Skin of body (tissue), 2 donors: ENCODE data around the gene PIK3C2G. TPM values are rescaled to one million over a fixed set of nuclear protein-coding genes. Genes with fewer than 3 reads are reported as not detected.

Experiments used
- DNase-seq: peaks from one replicate; lab custom pipeline; 2025; lab: John Stamatoyannopoulos, UW
- total RNA-seq: library from RNA; depleted of rRNA; stranded (reverse); fragments of >200 nt; gene quantifications from one replicate; pipeline ENCODE4 v1.2.3, GENCODE V29; 2014

Gene PIK3C2G
- total RNA-seq, 1 donor from 2014 or later, result 18.1 TPM

DNA sequence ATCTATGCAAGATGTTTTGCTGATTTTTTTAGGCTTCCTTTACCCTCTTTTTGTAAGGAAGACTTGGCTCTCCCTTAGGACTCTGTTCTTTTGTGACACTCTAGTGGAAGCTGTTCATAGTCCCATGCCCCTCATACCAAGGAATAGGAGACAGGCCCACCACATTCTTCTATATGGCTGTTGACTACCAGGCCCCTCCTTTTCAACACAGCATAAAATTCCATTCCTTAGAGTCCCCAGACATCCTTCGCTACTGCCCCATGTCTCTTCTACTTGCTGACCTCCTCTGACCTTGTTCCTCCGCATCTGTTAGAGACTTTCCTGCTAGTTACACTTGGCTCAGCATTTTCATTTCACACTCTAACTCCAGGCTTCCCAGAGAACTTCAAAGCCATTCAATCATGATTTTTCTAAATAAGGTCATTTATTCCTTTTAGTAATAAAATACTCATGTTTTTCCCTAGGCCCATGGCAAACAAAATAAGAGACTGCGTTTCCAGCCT lies 9.7 kb downstream of the PIK3C2G start:
- peak; percentile 22 for DNase-seq

DNA sequence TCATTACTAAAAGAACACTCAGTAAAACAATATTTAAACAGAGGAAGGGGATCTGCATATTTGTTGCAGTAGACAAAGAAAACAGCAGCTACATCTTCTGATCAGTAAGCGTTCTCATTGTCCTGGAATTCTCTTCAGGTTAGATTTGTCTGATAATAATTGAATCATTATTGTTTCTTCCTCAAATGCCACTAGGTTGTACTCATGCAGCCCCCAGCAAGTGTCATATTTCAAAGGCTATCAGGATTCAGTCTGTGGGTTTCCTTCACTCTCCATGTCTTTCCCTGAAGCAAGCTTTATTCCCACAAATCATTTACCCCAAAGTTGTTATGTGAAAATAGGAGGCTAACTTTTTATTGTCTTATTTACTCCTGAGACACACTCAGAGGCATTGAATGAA lies 14.7 kb downstream of the PIK3C2G start:
- DNase-seq, result no peak

DNA sequence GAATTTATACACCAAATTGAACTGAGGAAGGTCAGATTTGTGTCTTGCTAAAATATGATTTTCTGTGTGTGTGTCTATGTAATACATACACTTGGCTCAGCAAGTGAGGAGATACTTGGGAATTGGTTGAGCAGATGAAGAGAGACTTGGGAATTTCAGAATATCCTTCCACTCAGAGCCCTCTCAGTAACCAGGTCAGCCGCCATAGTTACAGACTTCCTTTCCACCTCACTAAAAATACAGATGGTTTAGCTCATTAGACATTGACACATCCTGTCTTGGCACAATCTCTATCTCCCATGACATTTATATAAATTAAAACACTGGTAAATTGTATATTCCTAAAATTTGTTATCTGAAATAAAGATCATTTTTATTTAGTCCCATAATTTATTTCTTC lies 15.9 kb downstream of the PIK3C2G start:
- no peak for DNase-seq

DNA sequence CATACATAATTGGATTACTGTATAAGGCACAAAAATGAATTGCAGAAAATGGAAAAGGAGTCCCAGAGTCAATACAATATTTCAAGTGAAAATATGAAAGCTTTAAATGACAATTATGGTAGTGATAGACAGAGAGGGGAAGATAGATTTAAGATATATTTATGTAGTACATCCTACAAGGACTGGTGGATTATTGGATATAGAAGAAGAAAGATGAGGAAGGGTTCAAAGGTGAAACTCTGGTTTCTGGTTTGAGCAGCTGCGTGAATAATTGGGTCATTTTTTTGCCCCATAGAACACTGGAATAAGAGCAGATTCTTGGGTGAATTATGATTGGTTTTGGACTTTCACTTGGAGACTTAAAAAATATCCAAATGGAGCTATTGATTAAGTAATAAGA lies 19.4 kb downstream of the PIK3C2G start:
- no peak for DNase-seq

DNA sequence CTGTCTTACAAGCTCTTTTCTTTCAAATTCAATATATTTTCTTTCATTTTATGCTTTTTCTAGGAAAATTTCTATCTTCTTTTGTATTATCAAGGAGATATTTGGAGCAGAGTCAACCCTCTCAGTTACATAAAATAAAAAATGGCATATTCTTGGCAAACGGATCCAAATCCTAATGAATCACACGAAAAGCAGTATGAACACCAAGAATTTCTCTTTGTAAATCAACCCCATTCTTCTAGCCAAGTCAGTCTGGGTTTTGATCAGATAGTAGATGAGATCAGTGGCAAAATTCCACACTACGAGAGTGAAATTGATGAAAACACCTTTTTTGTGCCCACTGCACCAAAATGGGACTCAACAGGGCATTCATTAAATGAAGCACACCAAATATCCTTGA lies 20.6 kb downstream of the PIK3C2G start:
- no peak for DNase-seq

DNA sequence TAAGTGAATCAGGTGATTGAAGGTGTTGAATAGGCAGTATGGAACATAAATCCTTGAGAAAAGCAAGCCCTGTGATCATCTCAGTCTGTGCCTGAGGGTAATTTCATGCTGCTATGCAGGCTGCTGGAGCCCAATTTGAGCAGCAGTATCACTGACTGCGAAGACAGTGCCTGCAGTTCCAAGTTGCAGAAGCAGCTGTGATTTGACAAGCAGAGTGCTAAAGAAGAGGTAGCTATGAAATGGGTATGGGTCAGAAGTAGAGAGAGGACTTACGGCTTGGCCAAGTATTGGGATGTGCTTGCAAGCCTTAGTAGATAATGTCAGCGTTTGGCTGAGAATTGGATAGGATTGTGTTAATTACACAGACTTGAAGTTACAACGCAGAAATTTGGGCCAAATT lies 22.5 kb downstream of the PIK3C2G start:
- DNase-seq, result no peak

DNA sequence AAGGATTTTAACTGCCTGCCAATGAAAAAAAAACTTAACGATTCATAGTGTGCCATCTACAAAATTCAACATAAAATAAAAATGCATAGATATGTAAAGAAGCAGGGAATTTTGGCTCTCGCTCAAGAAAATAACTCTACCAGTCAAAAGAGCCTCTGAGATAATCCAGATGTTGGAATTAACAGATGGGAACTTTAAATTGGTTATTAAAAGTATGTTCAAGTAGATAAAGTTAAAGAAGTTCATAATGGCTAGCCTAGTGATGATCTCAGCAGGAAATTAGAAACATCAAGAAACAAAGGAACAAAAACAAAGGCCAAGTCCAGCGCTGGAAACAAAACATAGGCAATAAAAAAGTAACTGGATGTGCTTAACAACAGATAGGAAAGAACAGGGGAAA lies 23.1 kb downstream of the PIK3C2G start:
- peak; percentile 75 for DNase-seq

DNA sequence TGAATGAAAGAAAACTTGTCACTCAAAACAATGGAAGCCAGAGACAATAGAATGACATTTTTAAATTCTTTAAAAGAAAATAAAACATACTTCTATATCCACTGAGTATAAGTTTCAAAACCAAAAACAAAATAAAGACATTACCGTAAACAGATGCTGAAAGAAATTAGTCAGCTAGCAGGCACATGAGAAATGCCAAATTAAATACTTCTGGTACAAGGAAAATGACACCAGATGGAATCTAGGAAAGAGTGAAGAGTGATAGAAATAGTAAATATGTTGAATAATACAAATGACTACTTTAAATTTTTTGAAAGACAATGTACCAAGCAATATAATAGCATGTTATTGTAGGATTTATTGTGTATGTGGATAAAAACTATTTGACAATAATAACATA lies 23.8 kb downstream of the PIK3C2G start:
- DNase-seq, result no peak

DNA sequence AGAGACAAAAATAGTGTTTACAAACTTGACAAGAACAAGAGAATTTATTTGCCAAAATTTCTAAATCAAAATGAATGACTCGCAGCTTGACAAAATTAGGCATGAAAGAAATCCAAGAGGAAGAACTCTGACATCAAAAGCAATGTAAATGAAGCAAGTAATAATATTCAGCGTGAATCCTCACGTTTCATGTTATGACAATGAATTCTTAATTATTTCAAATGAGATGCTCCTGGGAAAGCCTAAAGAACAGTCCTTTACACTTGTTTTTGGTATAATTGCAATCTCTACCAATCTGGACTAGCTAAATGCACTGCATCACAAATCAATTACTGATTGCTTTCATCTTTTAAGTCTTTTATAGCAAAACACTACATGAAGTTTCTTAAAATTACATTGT lies 29.1 kb downstream of the PIK3C2G start:
- no peak for DNase-seq

DNA sequence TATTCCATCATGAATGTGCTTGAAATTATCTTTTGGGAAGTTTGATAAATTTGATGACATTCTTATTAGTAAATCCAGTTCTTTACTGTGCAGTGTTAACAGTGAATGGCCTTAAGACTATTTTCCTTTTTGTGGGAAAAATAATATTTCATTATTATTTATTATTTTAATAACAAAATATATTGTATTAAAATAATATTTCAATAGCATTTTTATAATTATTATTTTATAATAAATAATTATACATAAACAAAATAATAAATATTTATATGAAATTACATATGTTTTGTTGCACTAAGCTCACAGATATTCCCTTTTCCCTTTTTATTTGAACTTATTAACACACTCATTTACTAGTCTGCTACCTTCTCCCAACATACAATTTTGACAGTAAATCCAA lies 33.6 kb downstream of the PIK3C2G start:
- no peak for DNase-seq

DNA sequence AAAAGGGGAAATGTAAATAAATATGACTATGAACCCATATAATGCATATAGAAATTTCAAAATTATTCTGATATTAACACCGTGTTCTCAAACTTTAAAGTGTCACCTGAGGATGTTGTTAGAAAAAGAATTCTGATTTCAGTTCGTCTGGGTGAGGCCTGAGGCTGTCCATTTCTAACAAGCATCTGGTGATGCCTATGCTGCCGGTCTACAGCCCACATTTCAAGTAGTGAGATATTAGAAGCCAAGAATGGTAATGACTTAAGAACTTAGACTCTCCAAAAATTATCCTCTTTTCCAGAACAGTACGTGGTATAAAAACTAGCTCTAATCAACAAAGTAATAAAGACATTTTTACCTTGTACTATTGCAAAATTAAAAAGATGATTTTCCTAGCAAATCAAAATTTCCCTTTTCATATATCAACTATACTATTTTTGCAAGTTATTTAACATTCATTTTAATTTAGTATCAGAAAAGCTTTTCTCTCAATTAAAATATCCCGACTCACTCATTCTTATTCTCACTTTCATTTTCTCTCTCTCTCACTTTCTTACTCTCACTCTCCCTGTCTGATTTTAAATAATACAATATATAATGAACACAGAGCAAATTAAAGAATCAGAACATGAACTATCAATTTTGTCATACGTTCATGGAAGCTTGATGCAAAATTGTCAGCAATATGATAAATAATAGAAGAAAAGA lies 35.0 kb downstream of the PIK3C2G start:
- no peak for DNase-seq

DNA sequence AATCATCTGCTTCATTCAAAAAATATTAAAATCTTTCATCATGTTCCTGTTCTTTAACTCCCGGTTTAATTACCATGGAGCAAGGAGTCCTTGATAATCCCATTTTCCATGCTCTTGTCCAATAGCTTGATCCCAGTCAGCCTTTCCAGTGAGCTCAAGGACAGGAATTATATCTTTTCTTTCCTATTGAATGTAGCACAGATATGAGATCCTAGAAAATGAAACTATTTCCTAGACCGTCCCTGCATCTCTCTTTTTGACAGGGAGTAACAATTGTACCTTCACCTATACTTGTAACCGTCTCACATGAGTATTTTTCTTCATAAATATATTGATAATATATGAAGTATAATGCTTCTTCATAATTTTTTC lies 35.6 kb downstream of the PIK3C2G start:
- DNase-seq, result no peak

DNA sequence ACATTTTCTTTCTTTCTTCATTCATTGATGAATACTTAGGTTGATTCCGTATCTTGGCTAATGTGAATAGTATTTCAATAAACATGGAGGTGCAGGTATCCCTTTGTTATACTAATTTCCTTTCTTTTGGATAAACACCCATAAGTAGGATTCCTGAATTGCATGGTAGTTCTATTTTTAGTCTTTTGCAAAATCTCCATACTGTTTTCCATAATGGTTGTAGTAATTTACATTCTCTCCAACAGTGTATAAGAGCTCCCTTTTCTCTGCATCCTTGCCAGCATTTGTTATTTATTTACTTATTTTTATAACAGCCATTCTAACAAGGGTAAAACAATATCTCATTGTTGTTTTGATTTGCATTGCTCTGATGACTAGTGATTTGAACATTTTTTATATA lies 36.6 kb downstream of the PIK3C2G start:
- no peak for DNase-seq

DNA sequence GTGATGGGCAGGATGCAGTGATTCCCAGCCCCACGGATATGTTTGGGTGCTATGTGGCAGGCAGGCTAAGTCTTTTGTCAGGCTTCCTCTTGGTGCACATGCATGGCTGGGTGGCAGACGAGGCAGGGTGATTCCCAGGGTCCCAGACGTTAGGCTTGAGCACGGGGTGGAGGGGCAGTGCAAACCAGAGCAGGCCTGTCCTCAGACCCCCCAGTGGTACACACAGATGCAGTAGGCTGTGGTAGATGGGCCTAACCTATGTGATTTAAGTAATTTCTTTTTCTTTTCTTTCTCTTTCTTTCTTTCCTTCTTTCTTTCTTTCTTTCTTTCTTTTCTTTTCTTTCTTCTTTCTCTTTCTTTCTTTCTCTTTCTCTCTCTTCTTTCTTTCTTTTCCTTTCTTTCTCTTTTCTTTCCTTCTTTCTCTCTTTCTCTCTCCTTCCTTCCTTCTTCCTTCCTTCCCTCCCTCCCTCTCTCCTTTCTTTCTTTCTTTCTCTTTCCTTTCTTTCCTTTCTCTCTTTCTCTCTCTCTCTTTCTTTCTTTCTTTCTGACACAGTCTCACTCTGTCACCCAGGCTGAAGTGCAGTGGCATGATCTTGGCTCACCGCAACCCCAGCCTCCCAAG lies 41.6 kb downstream of the PIK3C2G start:
- DNase-seq, result no peak

DNA sequence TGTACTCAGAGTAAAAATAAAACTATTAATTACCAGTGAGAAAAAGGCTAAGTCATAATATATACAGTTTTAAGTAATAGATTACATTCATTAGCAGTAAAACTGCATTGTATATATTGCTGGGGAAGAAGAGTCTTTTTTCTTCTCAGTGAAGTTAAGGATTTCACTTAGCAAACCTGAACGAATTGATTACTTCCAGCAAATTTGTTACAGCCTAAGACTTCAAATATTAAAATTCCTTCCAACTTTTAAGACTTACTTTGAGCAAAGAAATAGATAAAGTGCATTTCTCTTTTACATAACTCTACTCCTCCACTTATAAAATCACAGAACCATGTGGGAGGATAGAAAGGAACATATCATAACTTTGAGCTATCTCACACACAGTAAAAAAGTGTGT lies 43.3 kb downstream of the PIK3C2G start:
- no peak for DNase-seq

DNA sequence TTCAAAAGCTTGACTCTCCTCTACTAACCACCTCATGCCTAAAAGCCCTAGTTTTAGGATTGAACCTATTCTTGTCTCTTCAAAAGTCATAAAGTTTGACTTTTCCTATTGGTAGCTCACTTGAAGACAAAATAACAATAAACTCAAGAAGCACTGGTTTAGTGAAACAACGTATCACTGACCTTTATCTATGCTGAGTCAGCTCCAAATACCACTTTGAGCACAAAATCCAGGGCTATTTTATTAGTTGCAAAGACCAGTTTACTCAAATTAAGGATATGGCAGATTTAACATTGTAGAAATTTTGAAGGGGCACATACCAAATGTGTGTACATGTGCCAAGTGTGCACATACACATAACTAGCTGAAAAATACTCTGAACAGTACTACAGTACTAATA lies 45.0 kb downstream of the PIK3C2G start:
- DNase-seq, result no peak

DNA sequence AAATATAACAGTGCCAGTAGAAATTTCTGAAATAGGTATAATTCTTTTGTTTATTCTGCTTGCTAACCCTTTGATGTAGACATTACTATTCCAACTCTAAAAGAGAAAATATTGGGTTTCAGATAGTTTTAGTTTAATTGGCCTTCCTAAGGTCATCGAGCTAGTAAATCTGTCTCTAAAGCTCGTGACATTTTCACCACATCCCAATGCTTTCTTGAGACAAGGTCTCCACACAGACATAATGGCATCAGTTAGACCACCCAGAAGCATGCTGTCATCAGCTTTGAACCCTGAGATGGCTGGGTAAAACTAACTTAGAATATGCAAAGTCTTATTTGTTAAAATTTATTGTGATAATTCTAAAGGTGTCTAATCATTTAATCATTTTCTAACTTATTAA lies 52.0 kb downstream of the PIK3C2G start:
- no peak for DNase-seq

DNA sequence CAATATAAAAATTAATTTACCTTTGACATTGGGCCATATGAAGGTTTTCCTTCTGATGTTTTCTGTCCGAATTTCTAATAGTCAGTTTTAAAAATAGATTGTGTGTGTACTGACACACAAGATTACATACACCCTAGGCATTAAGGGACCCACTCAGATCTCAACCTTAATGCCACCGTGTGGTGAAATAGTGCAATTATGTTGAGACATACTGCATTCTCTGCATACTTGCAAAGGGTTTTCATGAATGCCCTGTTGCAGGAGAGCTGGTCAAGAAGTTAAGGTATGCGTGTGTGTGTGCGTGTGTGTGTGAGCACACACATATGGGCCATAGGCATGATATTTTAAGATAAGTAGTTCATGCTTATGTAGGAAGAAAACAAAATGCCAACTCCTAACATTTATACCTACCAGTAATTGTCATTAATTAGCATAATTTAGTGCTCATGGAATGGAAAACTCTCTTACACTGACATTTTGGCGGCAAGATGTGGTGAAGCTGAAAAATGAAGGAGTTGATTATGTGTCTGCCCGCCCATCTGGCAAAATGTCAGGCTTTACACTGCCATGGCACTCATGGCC lies 58.8 kb downstream of the PIK3C2G start:
- DNase-seq, result no peak

DNA sequence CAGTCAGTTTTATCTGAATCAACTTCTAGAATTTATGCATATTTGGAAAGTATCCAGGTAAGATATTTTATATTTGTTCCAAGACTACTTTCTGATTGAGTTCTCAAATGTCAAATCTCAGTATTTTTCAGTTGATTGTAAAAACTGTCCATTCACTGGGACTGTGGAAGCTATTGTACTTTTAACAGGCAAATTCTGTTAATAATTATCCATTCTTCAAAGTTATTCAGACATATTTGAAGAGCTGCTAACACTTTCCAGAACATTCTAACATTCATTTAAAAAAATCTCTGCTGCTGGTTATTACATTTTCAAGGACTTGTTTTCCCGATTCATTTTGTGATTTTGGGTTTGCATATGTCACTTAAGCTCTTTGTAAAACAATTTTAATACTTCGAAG lies 59.7 kb downstream of the PIK3C2G start:
- DNase-seq, result no peak

DNA sequence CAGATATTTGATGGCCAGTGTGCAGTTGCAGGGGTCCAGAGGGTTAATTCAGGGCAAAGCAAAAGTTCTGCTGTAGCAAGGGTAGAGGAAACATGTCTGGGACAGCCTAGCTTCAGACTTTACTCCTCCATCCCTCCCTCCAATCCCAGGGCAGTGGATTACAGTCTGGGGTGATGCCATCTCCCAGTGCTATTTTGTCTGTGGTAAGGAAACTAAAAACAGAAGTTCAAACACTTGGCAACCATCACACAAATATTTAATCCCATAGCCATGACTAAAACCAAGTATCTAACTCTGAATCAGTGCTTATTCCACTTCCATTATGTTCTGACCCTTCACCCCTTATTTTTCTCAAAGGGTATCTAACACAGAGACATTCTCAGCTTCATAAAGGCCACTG lies 61.8 kb downstream of the PIK3C2G start:
- DNase-seq, result no peak

DNA sequence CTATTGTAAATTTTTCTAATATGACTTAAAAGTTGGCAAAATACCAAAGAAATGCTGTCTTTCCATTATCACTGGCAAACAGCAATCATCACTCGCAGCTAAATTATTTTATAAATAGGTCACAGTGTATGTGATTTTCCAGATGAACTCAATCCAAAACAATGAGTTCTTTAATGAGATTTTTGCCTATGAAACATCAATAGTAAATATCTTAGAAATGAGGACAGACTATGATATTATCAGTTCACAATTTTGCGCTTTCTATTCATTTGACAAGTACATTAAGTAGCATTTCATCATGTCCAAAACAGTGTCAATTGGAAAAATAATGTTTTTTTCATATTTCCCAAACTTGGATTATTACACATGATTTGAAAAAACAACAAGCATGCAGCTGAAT lies 65.7 kb downstream of the PIK3C2G start:
- DNase-seq, result peak; percentile 70

DNA sequence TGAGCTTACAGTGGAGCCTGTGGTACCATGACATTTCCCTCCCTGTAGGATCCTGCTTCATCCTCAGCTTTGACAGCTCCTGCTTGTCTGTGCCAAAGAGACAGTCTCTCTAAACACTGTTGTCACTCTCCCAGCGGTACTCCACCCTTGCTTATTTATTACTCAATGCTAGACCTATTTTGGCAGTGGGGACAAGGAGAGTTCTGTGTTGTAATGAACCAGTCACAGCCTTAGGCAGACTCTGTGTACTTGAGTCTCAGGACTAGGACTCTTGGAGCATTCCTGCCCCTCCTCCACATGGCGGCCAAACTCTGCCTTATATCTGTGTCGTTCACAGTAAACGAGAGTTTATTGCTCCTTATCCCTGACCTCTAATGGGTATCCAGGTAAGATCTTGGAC lies 70.9 kb downstream of the PIK3C2G start:
- no peak for DNase-seq

DNA sequence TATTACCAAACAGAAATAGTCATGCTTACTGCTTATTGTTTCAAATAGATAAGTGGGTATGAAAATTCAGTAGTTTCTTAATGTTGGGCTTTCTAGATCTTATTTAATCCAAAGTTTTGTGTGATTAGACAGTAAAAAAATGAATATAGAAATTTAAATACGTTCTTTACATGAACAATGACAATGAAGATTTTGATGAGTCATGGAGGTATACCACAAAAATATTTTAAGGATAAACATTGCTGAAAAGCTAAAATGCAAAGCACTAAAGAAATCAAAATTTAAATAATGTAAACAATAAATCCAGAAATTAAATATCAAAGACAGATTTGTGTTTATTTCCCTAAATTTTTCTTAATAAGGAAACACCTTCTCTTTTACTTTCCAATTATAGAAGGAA lies 78.3 kb downstream of the PIK3C2G start:
- DNase-seq, result no peak
